C4-2B (cell line): Measurements from ENCODE around the gene CLTC.

Experiments used
- ZFX ChIP-seq: fragments of 450-650 bp; IDR thresholded peaks from 2 replicates; pipeline ENCODE4 v1.6.1; 2017
- TF ChIP-seq, protein P1 (sequence below): fragments of 450-650 bp; conservative IDR thresholded peaks from 2 replicates; pipeline ENCODE4 v1.5.1; 2017; ENCODE audit warnings: mild to moderate bottlenecking

DNA sequence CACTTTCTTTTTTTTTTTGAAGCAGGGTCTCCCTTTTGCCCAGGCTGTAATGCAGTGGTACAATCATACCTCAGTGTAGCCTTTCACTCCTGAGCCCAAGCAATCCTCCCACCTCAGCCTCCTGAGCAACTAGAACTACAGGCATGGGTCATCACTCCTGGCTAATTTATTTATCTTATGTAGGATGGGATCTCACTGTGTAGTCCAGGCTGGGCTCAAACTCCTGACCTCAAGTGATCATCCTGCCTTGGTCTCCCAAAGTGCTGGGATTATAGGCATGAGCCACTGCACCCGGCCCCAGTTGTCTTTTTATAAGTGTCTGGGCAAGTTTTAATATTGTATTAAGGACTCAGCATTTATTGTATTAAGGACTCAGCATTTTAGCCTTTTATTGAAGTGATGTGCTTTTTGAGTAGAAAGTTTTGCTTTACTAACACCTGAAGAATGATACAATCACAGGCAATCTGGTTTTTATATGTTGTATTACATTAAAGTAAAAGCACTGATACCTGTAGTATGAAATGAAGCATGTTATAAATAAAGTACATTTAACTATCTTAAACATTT, 110.7 kb downstream of the CLTC start:
- TF ChIP-seq, protein P1, sequence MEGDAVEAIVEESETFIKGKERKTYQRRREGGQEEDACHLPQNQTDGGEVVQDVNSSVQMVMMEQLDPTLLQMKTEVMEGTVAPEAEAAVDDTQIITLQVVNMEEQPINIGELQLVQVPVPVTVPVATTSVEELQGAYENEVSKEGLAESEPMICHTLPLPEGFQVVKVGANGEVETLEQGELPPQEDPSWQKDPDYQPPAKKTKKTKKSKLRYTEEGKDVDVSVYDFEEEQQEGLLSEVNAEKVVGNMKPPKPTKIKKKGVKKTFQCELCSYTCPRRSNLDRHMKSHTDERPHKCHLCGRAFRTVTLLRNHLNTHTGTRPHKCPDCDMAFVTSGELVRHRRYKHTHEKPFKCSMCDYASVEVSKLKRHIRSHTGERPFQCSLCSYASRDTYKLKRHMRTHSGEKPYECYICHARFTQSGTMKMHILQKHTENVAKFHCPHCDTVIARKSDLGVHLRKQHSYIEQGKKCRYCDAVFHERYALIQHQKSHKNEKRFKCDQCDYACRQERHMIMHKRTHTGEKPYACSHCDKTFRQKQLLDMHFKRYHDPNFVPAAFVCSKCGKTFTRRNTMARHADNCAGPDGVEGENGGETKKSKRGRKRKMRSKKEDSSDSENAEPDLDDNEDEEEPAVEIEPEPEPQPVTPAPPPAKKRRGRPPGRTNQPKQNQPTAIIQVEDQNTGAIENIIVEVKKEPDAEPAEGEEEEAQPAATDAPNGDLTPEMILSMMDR, result no peak
- no peak for TF ChIP-seq ZFX
